ENCODE measurements around the gene SRRD. TPM values are rescaled to one million over a fixed set of nuclear protein-coding genes. Genes with fewer than 3 reads are reported as not detected.

Gene SRRD
- total RNA-seq, 1 donor from 2014 or later = 34.4 TPM

DNA sequence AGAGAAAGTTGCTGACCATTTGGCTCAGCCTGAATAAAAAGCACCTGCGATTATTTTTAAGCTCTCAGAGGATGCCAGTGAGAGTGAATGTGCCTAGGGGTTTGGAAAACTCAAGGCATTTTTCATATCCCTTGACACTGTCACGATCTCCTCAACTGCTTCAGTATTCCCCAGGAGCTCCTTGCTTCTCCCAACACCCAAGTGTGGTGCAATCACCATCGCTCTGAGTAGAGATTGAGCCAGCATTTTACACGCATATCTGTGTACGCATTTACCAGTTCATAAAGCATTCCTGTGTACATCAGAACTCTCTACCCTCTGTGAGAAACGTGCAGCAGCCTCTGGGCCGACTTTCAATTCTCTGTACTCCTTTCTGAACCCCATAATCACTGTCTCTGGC, 1.3 kb downstream of the SRRD start:
- Mint-ChIP-seq H3K9me3 (ENCODE audit: unreplicated experiment) (no peaks in the 10 kb centered on the region), H3K27ac (ENCODE audit: unreplicated experiment) (no peak overlapping the region)

DNA sequence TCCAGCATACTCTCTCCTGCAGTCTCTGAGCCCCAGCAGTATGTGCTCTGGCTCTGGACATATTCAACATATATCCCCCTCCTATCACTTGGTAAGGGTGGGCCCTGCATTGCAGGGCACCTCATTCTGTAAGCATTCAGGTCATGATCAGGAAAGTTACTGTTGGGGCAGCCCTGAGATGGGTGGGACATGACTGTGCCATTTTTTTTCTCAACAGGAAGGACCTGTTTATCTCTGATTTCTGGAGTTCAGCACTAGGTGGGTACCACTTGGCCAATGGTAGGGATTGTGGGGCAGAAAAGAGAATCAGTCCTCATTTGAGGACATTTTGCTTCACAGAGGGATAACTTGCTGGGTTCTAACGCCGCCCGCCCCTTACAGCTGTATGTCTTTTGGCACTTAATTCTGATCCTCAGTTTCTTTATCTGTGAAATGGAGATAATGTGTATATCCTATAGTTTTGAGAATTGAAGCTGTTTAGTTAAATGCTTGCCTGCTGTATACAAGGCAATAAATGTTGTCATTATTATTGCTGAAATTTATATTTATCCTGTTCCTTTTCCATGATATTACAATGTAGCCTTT, 2.2 kb downstream of the SRRD start:
- Mint-ChIP-seq H3K4me3 (ENCODE audit: unreplicated experiment) (peak overlapping the region; percentile 97), H3K36me3 (ENCODE audit: low read depth, unreplicated experiment) (peaks cover 14% of the 10 kb centered on the region), H3K4me1 (ENCODE audit: low read depth, unreplicated experiment) (peaks cover 36% of the 10 kb centered on the region), H3K27ac (ENCODE audit: unreplicated experiment) (no peak overlapping the region), H3K9me3 (ENCODE audit: unreplicated experiment) (no peaks in the 10 kb centered on the region), H3K27me3 (ENCODE audit: low read depth, unreplicated experiment) (no peaks in the 10 kb centered on the region)
- peak overlapping the region; percentile 100 for H3K4me2 ChIP-seq (ENCODE audit: low read length)
- H3K79me2 ChIP-seq (ENCODE audit: insufficient read depth, low read length) = peaks cover 64% of the 10 kb centered on the region
- H3K36me3 ChIP-seq (ENCODE audit: insufficient read depth, low read length) = peaks cover 36% of the 10 kb centered on the region
- FAIRE-seq (no peak), DNase-seq (ENCODE audit: low read depth) (no peak)
- no peaks in the 10 kb centered on the region for H4K20me1 ChIP-seq (ENCODE audit: insufficient read depth, low read length)
- H3K4me1 ChIP-seq (ENCODE audit: insufficient read depth, low read length) = peaks cover 20% of the 10 kb centered on the region
- H3K27ac ChIP-seq (ENCODE audit: low read depth, low read length) = no peak overlapping the region
- no peak for TF ChIP-seq EZH2 (IDR thresholded peaks at IDR 0.05; ENCODE audit: insufficient read depth, low read length)
- TF ChIP-seq, protein P1, sequence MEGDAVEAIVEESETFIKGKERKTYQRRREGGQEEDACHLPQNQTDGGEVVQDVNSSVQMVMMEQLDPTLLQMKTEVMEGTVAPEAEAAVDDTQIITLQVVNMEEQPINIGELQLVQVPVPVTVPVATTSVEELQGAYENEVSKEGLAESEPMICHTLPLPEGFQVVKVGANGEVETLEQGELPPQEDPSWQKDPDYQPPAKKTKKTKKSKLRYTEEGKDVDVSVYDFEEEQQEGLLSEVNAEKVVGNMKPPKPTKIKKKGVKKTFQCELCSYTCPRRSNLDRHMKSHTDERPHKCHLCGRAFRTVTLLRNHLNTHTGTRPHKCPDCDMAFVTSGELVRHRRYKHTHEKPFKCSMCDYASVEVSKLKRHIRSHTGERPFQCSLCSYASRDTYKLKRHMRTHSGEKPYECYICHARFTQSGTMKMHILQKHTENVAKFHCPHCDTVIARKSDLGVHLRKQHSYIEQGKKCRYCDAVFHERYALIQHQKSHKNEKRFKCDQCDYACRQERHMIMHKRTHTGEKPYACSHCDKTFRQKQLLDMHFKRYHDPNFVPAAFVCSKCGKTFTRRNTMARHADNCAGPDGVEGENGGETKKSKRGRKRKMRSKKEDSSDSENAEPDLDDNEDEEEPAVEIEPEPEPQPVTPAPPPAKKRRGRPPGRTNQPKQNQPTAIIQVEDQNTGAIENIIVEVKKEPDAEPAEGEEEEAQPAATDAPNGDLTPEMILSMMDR (IDR thresholded peaks at IDR 0.05; ENCODE audit: insufficient read depth, low read depth, low read length) = no peak
- peak overlapping the region; percentile 8 for H3K4me3 ChIP-seq (ENCODE audit: insufficient read depth, low read depth, low read length)
- H3K9me3 ChIP-seq (ENCODE audit: insufficient read depth, low read depth, low read length) = no peaks in the 10 kb centered on the region
- no peak overlapping the region for H3K9ac ChIP-seq (ENCODE audit: low read length)
- no peaks in the 10 kb centered on the region for H3K27me3 ChIP-seq (ENCODE audit: insufficient read depth, low read length)
- H2AFZ ChIP-seq (ENCODE audit: low read depth, low read length) = no peak overlapping the region

More for the DNA sequence above, 1.3 kb downstream of the SRRD start:
- Histone ChIP-seq H3K4me1 (ENCODE audit: insufficient read depth, low read length) (peaks cover 20% of the 10 kb centered on the region), H3K9ac (ENCODE audit: low read length) (peak overlapping the region; percentile 99), H3K4me3 (ENCODE audit: insufficient read depth, low read depth, low read length) (peak overlapping the region; percentile 99), H3K36me3 (ENCODE audit: insufficient read depth, low read length) (peaks cover 29% of the 10 kb centered on the region), H3K27ac (ENCODE audit: low read depth, low read length) (no peak overlapping the region), H3K27me3 (ENCODE audit: insufficient read depth, low read length) (no peaks in the 10 kb centered on the region), H2AFZ (ENCODE audit: low read depth, low read length) (no peak overlapping the region), H4K20me1 (ENCODE audit: insufficient read depth, low read length) (no peaks in the 10 kb centered on the region), H3K4me2 (ENCODE audit: low read length) (peak overlapping the region; percentile 100), H3K9me3 (ENCODE audit: insufficient read depth, low read depth, low read length) (no peaks in the 10 kb centered on the region), H3K79me2 (ENCODE audit: insufficient read depth, low read length) (peaks cover 72% of the 10 kb centered on the region)
- H3K4me1 Mint-ChIP-seq (ENCODE audit: low read depth, unreplicated experiment) = peaks cover 38% of the 10 kb centered on the region
- H3K36me3 Mint-ChIP-seq (ENCODE audit: low read depth, unreplicated experiment) = peaks cover 10% of the 10 kb centered on the region
- peak overlapping the region; percentile 97 for H3K4me3 Mint-ChIP-seq (ENCODE audit: unreplicated experiment)
- TF ChIP-seq, protein P1 (IDR thresholded peaks at IDR 0.05; ENCODE audit: insufficient read depth, low read depth, low read length) = no peak
- no peak for TF ChIP-seq EZH2 (IDR thresholded peaks at IDR 0.05; ENCODE audit: insufficient read depth, low read length)
- DNase-seq (ENCODE audit: low read depth) (no peak), FAIRE-seq (no peak)
- no peaks in the 10 kb centered on the region for H3K27me3 Mint-ChIP-seq (ENCODE audit: low read depth, unreplicated experiment)

DNA sequence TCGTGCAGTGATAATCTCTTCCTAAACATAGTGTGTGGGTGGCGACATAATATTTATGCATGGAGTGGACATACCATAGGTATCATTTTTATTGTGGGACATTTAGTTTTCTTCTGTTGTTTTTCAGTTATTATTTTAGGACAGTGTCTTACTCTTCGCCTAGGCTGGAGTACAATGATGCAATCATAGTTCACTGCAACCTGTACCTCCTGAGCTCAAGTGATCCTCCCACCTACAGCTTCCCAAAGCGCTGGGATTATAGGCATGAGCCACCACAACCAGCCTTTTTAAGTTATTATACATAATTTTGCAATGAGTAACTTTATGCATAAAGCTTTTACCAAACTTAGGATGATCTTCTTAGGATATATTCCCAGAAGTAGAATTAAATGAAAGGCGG, 2.7 kb downstream of the SRRD start:
- Histone ChIP-seq H3K9me3 (ENCODE audit: insufficient read depth, low read depth, low read length) (no peaks in the 10 kb centered on the region), H2AFZ (ENCODE audit: low read depth, low read length) (no peak overlapping the region), H3K27me3 (ENCODE audit: insufficient read depth, low read length) (no peaks in the 10 kb centered on the region), H3K27ac (ENCODE audit: low read depth, low read length) (no peak overlapping the region), H3K36me3 (ENCODE audit: insufficient read depth, low read length) (peaks cover 37% of the 10 kb centered on the region), H3K4me1 (ENCODE audit: insufficient read depth, low read length) (peaks cover 20% of the 10 kb centered on the region), H3K4me3 (ENCODE audit: insufficient read depth, low read depth, low read length) (no peak overlapping the region), H4K20me1 (ENCODE audit: insufficient read depth, low read length) (no peaks in the 10 kb centered on the region), H3K4me2 (ENCODE audit: low read length) (no peak overlapping the region), H3K9ac (ENCODE audit: low read length) (no peak overlapping the region), H3K79me2 (ENCODE audit: insufficient read depth, low read length) (peaks cover 59% of the 10 kb centered on the region)
- TF ChIP-seq EZH2 (IDR thresholded peaks at IDR 0.05; ENCODE audit: insufficient read depth, low read length) = no peak
- TF ChIP-seq, protein P1 (IDR thresholded peaks at IDR 0.05; ENCODE audit: insufficient read depth, low read depth, low read length) = no peak
- H3K27ac Mint-ChIP-seq (ENCODE audit: unreplicated experiment) = no peak overlapping the region
- peaks cover 31% of the 10 kb centered on the region for H3K4me1 Mint-ChIP-seq (ENCODE audit: low read depth, unreplicated experiment)
- no peak overlapping the region for H3K4me3 Mint-ChIP-seq (ENCODE audit: unreplicated experiment)
- peaks cover 14% of the 10 kb centered on the region for H3K36me3 Mint-ChIP-seq (ENCODE audit: low read depth, unreplicated experiment)
- FAIRE-seq (no peak), DNase-seq (ENCODE audit: low read depth) (no peak)
- no peaks in the 10 kb centered on the region for H3K9me3 Mint-ChIP-seq (ENCODE audit: unreplicated experiment)
- no peaks in the 10 kb centered on the region for H3K27me3 Mint-ChIP-seq (ENCODE audit: low read depth, unreplicated experiment)

Measured in astrocyte (in vitro differentiated cells and primary cell).